GM20431 (cell line): ENCODE measurements around the gene WDR54.

Source experiments
- in situ Hi-C: fragments of 300-500 bp; cut with MseI, MboI; formaldehyde crosslinking; loops from one replicate; pipeline ENCODE4 v1.15.0; 2020; ENCODE audit warnings: low sequenced_read_pairs; ENCODE audit not compliant: unreplicated experiment

WDR54 gene

DNA sequence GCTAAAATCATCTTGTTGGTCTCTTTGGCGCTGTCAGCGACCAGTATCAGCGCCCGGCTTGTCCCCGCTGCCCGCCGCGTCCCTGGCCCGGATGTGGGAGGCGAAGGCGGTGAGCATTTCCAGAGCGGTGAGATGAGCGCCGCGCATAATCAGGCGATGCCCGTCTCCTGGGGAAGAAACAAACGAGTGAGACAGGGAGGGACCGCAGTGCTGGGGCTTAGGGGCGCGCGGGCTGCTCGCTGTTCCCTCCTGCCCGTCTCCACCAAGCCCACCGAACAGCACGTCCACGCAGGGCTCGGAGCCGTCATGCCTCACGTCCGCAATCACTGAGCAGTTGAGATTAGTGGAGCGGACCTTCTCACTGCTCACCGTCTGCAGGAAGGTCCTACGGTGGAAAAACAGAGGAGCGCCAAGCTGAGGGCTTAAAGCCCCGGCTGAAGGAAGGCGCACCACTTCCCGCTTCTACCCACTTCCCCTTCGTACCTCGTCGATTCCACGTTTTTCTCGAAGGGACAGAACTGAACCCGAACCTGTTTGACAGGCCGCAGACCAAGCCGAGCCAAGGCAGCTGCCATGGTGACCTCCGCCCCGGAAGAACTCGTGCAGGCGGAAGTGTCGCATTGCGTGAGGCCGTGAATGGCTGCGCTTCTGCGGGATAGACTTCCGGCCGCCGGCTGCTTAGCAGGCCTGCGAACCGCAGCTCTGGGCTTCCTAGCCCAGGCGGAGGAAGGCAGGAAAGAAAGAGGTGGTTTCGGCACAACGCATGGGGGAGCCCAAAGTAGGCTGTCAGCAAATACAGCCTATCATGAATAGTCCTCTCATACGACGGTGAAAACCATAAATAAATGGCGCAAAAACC lies 50.8 kb downstream of the WDR54 start, which contains the start of gene MRPL53:
Gene MRPL53 (minus strand): TSS at position 595 of the 859 bp plus-strand sequence. CDS start 20 bp downstream, at position 575.
- in situ Hi-C loops: no loop called here

DNA sequence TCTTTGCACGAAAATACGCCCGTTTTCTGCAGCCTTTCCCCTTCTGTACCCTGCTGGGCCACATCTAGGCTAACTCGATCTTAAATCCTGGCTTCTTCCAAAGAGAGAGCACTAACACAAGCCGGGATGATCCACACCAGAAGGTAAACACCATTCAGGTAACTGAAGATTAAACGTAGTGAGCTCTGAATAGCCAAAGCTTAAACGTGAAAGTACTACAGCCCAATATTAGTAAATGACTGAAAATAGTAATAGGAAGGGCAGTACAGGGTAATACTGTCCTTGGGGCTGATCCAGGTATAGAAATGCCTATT lies 51.4 kb downstream of the WDR54 start:
- in situ Hi-C loops: no loop called here

- in situ Hi-C loops: no loop called here
Measured at GRCh38 chr2:74474481-74474880, 53.0 kb downstream of the WDR54 start.

GRCh38 chr2:74474899-74475298 lies 53.4 kb downstream of the WDR54 start:
- in situ Hi-C loops: loop anchor here (25.0 kb wide), 1 partner anchor 112 kb away; no protein-coding TSS in a partner anchor
